NCI-H2081 treated with DMSO at 0.1 percent for 48 hours (cell line): ENCODE measurements around the gene PHYH.
"Not testable (repeated sequence)": the region's sequence is repeated elsewhere in the genome, so short reads cannot be mapped to it uniquely, and the experiment has no call there.

ENCODE experiments used
- DNase-seq: peaks from one replicate; lab custom pipeline; 2025; lab: John Stamatoyannopoulos, UW

The PHYH gene

DNA sequence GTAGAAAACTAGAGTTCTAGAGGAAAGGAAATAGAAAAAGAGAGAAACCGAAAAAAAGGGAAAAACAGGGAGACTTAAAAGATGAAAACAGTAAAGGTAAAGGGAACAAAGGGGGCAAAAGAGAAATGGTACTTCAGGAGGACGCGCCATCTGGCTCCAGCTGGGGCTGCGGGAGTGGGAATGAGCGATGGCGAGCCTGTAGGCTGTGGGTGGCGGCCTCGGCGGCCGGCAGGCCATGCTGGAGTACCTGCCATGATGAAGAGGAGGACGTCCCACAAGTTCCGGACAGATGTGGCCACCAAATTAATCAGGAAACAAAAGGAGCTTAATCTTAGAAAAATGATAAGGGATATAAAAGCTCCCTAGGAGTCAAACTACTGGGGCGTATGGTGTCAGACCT is 21.7 kb upstream of the PHYH start:
- no peak for DNase-seq

GRCh38 chr10:13319166-13319565 is 19.3 kb upstream of the PHYH start:
- no peak for DNase-seq

GRCh38 chr10:13317474-13317873 is 17.6 kb upstream of the PHYH start:
- no peak for DNase-seq

- DNase-seq = no peak
Measured at GRCh38 chr10:13316635-13317311, 16.9 kb upstream of the PHYH start.

GRCh38 chr10:13315361-13315760 is 15.5 kb upstream of the PHYH start:
- no peak for DNase-seq

DNA sequence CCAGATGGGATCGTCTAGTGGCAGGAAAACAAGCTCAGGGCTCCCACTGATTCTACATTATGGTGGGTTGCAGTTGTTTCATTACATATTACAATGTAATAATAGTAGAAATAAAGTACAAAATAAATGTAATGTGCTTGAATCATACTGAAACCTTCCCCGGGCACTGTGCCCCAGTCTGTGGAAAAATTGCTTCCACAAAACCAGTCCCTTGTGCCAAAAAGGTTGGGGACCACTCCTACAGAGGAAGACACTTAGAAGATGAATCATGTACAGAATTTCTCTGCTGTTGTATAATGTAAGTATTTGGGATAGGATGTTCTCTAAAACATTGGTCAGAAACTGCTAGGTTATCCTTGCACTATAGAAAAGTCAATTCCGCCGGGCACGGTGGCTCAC is 11.3 kb upstream of the PHYH start:
- DNase-seq = no peak

DNA sequence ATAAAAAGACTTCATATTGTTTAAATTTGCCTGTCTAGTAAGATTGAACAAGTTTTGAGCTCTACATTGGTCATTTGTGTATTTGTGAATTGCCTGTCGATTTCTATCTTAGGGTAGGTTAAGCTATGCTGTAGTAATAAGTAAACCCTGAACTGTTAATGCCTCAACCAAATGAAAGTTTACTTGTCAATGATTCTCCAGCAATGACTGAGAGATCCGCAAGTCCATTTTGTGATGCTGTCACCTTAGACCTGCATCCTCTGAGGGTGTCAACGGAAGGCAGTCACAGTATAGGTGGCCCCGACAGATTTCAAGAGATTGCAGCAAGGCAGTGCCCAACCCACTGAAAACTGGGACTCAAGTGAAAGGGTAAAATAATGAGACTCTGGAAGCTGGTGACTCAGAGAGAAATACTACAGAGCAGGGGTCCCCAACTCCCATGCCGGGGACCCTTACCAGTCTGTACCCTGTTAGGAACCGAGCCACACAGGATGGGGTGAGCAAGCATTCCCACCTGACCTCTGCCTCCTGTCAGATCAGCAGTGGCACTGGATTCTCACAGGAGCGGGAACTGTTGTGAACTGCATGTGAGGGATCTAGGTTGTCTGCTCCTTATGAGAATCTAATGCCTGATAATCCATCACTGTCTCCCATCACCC is 10.8 kb upstream of the PHYH start:
- no peak for DNase-seq

- DNase-seq = no peak
Measured at GRCh38 chr10:13309792-13310191, 9.9 kb upstream of the PHYH start.

DNA sequence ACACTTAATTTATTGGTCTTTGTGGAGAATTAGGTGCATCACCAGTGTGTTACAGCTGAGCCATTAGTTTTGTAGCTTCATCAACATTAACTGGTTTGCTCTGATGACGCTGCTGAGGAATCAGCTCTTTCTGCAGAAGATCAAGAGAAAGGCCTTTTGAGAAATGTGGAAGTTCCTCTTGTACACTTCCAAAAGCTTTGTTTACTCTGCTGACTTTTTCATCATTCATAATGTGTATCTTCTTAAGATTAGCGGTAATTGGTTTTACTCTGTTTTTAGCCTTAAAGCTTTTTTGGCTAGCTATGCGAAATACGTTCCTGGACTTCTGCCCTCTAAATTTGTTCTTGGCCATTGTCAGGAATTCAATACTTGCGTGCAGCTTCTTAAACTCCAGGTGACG is 8.2 kb upstream of the PHYH start:
- DNase-seq = no peak

DNA sequence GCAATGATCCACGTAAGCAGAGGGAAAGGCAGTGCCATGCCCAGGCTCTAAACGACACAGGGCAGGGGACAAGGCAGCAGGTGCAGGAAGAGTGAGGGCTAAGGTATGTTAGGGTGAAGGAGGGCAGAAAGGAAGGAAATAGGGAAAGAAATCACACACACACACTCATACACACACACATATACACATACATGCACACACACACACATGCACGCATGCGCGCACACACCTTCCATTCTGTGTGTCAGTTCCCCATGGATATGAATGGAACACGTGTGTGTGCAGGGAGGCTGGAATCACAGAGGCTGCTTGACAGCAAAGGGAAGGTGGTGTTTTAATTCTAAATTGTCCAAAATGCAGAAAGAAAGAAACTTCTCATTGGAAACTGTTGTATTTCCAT is 6.2 kb upstream of the PHYH start:
- no peak for DNase-seq

DNA sequence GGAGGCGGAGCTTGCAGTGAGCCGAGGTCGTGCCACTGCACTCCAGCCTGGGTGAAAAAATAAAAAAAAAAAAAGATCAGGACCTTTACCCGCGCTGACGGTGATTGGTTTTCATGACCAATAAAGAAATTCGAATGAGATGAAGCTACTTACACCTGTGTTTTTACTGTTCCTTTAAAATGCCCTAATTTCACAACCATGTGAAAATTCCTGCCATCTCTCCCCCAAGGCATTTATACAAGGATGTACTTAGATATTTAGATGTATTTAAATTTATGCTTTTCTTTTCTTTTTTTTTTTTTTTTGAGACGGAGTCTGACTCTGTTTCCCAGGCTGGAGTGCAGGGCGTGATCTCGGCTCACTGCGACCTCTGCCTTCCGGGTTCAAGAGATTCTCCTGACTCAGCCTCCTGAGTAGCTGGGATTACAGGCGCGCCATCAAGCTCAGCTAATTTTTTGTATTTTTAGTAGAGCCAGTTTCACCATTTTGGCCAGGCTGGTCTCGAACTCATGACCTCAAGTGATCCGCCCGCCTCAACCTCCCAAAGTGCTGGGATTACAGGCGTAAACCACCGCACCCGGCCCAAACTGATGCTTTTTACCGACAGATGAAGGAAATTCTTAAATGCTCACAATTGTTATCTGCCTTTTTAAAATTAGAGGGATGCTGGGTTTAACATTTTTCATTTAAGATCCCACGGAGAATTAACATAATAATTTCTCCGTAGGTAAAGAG is 3.1 kb upstream of the PHYH start:
- DNase-seq = no peak

DNA sequence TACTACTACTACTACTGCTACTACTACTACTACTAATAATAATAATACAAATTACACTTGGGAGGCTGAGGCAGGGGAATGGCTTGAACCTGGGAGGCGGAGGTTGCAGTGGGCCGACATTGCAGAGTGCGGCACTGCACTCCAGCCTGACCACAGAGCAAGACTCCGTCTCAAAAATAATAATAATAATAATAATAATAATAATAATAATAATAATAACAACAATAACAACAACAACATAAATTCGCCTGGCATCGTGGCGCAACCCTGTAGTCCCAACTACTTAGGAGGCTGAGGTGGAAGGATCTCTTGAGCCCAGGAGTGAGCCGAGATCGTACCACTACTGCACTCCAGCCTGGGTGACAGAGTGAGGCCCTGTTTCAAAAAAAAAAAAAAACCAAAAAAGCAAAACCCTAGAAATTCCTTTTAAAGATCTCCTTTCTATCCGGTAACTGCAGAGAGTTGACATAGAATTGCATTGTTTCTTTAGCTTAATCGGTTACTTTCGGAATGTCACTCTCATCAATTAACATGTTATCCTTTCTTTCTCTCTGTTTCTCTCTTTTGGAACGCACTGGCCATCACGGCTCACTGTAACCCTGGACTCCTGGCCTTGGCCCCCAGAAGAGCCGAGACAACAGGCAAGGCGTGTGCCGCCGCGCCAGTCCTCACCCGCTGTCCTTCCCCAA is 972 bp downstream of the PHYH start:
- no peak for DNase-seq

- DNase-seq = no peak
Measured at GRCh38 chr10:13296476-13296875, 3.4 kb downstream of the PHYH start.

DNA sequence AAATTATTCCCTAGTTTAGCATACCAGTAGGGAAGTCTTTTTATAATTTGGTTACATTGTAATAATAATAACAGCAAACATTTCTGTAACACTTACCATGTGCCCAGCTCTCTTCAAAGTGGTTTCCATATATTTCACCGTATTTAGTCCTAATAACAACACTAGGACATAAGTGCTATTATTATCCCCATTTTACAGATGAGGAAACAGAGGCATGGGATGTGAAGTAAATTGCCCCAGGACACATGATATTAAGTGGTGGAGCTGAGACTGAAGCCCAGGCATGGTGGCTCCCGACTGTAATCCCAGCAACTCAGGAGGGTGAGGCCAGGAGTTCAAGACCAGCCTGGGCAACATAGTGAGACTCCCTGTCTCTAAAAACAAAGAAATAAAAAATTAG is 5.1 kb downstream of the PHYH start:
- no peak for DNase-seq

GRCh38 chr10:13291821-13292773 is 7.8 kb downstream of the PHYH start:
- DNase-seq = no peak

DNA sequence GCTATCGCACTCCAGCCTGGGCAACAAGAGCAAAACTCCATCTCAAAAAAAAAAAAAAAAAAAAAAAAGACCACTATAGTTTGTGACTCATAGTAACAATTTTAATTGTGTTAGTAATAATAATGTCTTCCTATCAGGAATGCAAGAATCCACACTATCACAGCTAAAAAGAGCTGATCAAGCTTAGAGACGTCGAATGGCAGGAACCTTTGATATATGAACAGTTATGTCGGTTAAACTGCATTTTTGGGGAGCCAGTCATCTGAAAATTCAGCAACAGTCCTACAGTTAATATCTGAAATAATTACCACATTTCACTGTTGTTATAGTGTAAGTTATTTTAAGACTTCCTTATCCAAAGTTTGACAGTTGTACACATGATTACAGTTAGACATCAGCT is 8.8 kb downstream of the PHYH start:
- no peak for DNase-seq

DNA sequence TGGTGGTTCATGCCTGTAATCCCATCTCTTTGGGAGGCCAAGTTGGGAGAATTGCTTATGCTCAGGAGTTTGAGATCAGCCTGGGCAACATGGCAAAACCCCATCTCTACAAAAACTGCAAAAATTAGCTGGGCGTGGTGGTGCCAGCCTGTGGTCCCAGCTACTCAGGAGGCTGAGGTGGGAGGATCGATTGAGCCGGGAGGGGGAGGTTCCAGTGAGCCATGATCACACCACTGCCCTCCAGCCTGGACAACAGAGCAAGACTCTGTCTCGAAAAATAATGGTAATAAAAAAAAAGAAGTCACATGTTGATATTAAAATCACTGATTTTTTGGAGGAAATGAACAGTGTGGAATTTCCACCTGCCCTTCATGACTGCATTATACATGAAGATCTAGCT is 15.8 kb downstream of the PHYH start:
- no peak for DNase-seq

DNA sequence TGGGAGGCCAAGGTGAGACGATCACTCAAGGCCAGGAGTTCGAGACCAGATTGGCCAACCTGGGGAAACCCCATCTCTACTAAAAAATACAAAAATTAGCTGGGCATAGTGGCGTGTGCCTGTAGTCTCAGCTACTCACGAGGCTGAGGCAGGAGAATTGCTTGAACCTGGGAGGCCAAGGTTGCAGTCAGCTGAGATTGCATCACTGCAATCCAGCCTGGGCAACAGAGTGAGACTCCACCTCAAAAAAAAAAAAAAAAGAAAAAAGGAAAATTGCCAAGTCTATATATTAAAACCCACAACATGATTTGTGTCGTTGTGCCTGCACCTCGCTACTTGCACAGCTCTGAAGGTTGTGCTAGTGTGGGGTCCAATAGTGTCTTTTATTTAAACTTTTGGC is 17.5 kb downstream of the PHYH start:
- DNase-seq = not testable (repeated sequence)

GRCh38 chr10:13276749-13277365 is 23.0 kb downstream of the PHYH start:
- DNase-seq = no peak

- DNase-seq = not testable (repeated sequence)
Measured at GRCh38 chr10:13276146-13276545, 23.7 kb downstream of the PHYH start.

DNA sequence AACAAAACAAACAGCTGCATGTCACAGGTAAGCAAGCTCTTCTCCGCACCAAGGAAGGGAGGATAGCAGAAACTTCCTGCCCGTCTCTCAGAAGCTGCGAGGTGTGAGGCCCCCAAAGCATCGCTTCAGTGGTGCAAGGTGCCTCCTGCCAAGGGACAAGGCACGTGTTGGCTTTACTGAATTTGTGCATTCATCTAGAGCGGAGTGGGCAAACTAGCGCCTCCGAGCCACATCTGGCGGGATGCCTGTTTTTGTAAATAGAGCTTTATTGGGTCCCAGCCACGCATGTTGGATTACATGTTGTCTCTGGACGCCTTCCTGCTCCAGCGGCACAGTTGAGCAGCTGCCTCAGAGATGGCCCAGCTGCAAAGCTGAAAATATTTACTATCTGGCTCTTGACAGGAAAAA is 27.7 kb downstream of the PHYH start:
- no peak for DNase-seq
